Measurements from ENCODE around the gene ALG6. TPM values are rescaled to one million over a fixed set of nuclear protein-coding genes. Genes with fewer than 3 reads are reported as not detected.
"Not testable (repeated sequence)": the region's sequence is repeated elsewhere in the genome, so short reads cannot be mapped to it uniquely, and the experiment has no call there.

The ALG6 gene
- total RNA-seq, 1 donor from 2014 or later, result 20.3 TPM

DNA sequence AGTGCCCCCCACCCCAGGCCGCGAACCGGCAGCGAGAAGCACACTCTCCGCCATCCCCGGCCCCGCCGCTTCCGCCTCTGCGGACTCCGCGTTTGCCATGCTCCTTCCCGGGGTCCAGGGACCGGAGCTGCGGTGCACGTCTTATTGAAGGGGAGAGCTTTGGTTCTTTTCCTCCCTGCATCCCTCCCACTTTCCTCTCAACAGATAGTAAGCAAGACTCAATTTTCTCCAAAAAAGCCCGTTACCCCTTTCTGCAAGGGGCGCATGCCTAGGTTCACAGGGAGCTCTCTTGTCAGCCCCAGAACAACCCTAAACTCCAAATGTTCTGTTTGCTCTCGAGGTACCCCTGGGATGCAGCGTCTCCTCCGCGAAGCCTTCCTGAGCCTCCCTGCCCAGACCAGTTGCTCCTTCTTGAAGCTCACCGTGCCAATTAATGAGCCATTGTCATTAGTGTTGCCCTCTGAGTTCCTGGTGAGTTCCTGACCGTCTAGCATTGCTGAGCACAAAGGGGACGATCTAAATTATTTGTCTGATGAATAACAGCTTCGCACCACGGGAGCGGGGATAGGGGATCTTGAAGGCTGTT, 37.0 kb upstream of the ALG6 start:
- H3K27me3 Mint-ChIP-seq (ENCODE audit: low read depth), result peaks cover 99% of the 10 kb centered on the region
- DNase-seq (ENCODE audit: low spot score in 2 of 2, unreplicated experiment in 2 of 2), result no peak
- TF ChIP-seq, protein P1, sequence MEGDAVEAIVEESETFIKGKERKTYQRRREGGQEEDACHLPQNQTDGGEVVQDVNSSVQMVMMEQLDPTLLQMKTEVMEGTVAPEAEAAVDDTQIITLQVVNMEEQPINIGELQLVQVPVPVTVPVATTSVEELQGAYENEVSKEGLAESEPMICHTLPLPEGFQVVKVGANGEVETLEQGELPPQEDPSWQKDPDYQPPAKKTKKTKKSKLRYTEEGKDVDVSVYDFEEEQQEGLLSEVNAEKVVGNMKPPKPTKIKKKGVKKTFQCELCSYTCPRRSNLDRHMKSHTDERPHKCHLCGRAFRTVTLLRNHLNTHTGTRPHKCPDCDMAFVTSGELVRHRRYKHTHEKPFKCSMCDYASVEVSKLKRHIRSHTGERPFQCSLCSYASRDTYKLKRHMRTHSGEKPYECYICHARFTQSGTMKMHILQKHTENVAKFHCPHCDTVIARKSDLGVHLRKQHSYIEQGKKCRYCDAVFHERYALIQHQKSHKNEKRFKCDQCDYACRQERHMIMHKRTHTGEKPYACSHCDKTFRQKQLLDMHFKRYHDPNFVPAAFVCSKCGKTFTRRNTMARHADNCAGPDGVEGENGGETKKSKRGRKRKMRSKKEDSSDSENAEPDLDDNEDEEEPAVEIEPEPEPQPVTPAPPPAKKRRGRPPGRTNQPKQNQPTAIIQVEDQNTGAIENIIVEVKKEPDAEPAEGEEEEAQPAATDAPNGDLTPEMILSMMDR (IDR thresholded peaks at IDR 0.05; ENCODE audit: unreplicated experiment), result no peak
- no peak overlapping the region for H3K27ac Mint-ChIP-seq
- H3K4me3 Mint-ChIP-seq, result no peak overlapping the region
- no peaks in the 10 kb centered on the region for H3K36me3 Mint-ChIP-seq
- peaks cover 9% of the 10 kb centered on the region for H3K4me1 Mint-ChIP-seq
- H3K9me3 Mint-ChIP-seq, result no peaks in the 10 kb centered on the region

DNA sequence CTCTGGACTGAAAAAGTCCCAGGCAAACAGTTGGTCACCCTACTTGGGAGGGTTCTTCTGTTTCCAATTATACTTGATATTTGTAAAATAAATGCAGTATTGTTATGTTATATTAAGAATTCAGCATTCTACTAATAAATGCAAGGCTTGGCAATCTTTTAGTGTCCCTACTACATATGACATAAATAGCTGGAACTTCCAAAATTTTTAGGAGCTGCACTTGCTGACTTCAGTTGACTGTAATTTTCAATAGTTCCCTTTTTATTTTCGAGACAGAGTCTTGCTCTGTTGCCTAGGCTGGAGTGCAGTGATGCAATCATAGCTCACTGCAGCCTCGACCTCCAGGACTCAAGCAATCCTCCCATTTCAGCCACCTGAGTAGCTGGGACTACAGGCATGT, 25.0 kb upstream of the ALG6 start:
- Mint-ChIP-seq H3K27me3 (ENCODE audit: low read depth) (peaks cover 37% of the 10 kb centered on the region), H3K4me1 (no peaks in the 10 kb centered on the region), H3K36me3 (no peaks in the 10 kb centered on the region), H3K27ac (no peak overlapping the region), H3K9me3 (no peaks in the 10 kb centered on the region), H3K4me3 (no peak overlapping the region)
- no peak for DNase-seq (ENCODE audit: low spot score in 2 of 2, unreplicated experiment in 2 of 2)
- TF ChIP-seq, protein P1 (IDR thresholded peaks at IDR 0.05; ENCODE audit: unreplicated experiment), result no peak

DNA sequence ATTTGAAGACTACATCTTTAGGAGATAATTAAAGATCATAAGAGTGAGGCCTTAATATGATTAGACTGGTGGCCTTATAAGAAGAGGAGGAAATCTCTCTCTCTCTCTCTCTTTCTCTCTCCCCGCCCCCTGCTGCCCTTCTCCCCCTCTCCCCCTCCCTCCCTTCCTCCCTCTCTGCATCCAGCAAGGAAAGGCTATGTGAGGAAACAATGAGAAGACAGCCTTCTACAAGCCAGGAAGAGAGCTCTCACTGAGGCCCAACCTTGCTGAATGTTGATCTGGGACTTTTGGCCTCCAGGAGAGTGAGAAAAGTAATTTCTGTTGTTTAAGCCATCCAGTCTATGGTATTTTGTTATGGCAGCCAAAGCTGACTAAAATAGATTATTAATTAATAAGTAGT, 23.5 kb upstream of the ALG6 start:
- H3K9me3 Mint-ChIP-seq, result no peaks in the 10 kb centered on the region
- no peak for DNase-seq (ENCODE audit: low spot score in 2 of 2, unreplicated experiment in 2 of 2)
- H3K4me3 Mint-ChIP-seq, result no peak overlapping the region
- H3K36me3 Mint-ChIP-seq, result no peaks in the 10 kb centered on the region
- peaks cover 44% of the 10 kb centered on the region for H3K27me3 Mint-ChIP-seq (ENCODE audit: low read depth)
- H3K27ac Mint-ChIP-seq, result no peak overlapping the region
- H3K4me1 Mint-ChIP-seq, result no peaks in the 10 kb centered on the region
- TF ChIP-seq, protein P1 (IDR thresholded peaks at IDR 0.05; ENCODE audit: unreplicated experiment), result no peak

DNA sequence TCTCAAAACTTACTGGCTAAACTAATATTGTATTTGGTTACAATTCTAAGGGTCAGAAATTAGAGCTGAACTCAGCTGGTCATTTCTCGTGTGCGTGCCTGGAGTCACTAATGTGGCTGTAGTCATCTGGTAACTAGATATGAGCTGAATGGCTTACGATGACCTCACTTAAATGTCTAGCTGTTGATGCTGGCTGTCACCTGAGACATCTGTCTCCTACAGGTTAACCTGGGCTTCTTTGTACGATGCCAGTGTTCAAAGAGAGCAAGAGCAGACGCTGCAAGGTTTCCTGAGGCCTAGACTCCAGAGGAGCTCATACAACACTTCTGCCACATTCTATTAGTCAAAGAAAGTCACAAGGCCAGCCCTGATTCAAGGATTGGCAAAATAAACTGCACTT, 17.1 kb upstream of the ALG6 start:
- no peak for DNase-seq (ENCODE audit: low spot score in 2 of 2, unreplicated experiment in 2 of 2)
- Mint-ChIP-seq H3K36me3 (no peaks in the 10 kb centered on the region), H3K4me3 (no peak overlapping the region), H3K9me3 (no peaks in the 10 kb centered on the region), H3K27me3 (ENCODE audit: low read depth) (peaks cover 66% of the 10 kb centered on the region), H3K4me1 (no peaks in the 10 kb centered on the region), H3K27ac (no peak overlapping the region)
- TF ChIP-seq, protein P1 (IDR thresholded peaks at IDR 0.05; ENCODE audit: unreplicated experiment), result no peak

DNA sequence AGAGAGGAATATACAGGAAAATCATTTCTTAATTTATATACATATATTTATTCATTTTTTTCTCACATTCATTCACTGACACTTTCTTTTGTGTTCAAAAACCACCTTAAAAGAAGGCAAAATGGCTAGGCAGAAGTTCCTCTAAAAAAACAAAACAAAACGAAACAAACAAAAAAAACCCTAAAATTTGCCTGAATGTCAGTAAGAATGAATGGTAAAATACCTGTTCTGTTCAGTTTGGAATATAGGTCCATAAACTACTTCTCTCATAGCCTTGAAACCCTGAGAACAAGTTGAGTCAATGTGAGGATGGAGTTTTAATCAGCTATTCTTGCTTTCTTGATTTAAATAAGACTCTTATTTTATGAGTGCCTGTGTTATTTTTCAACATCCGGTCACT, 14.7 kb upstream of the ALG6 start:
- H3K27ac Mint-ChIP-seq, result no peak overlapping the region
- H3K9me3 Mint-ChIP-seq, result no peaks in the 10 kb centered on the region
- no peak for DNase-seq (ENCODE audit: low spot score in 2 of 2, unreplicated experiment in 2 of 2)
- no peak overlapping the region for H3K4me3 Mint-ChIP-seq
- H3K36me3 Mint-ChIP-seq, result no peaks in the 10 kb centered on the region
- peaks cover 65% of the 10 kb centered on the region for H3K27me3 Mint-ChIP-seq (ENCODE audit: low read depth)
- H3K4me1 Mint-ChIP-seq, result no peaks in the 10 kb centered on the region
- TF ChIP-seq, protein P1 (IDR thresholded peaks at IDR 0.05; ENCODE audit: unreplicated experiment), result no peak

DNA sequence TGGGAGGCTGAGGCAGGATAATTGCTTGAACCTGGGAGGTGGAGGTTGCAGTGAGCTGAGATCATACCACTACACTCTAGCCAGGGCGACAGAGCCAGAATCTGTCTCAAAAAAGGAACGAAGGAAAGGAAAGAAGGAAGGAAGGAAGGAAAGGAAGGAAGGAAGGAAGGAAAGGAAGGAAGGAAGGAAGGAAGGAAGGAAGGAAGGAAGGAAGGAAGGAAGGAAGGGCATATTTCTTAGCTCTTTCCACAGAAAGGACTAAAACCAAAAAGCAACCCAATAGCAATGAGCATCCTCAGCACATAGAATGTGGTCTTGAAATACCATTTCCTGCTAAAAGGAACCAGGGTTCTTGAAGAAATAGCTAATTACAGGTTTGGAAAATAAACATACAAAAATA, 11.2 kb upstream of the ALG6 start:
- peaks cover 48% of the 10 kb centered on the region for H3K27me3 Mint-ChIP-seq (ENCODE audit: low read depth)
- not testable (repeated sequence) for H3K36me3 Mint-ChIP-seq; H3K27ac Mint-ChIP-seq; DNase-seq (ENCODE audit: low spot score in 2 of 2, unreplicated experiment in 2 of 2); H3K4me3 Mint-ChIP-seq; H3K9me3 Mint-ChIP-seq; H3K4me1 Mint-ChIP-seq

Data from mesothelial cell of epicardium (in vitro differentiated cells).